Spinal cord (tissue), 10 donors: ENCODE results near the gene PPIG. TPM values are rescaled to one million over a fixed set of nuclear protein-coding genes. Genes with fewer than 3 reads are reported as not detected.

ENCODE experiments used
- DNase-seq, 6 donors: peaks; one replicate each; pipeline versions ENCODE4 v3.0.0 to v3.0.0-alpha.2; 2013 to 2015; ENCODE audit warnings: low spot score in 6 of 6, low read depth in 4 of 6
- H3K27ac ChIP-seq: one replicate; pipeline ENCODE4 v1.5.1; 2013; ENCODE audit warnings: low read depth, low read length, control low read depth
- H3K27me3 ChIP-seq: one replicate; pipeline ENCODE4 v1.6.1; 2013; ENCODE audit warnings: low read length; ENCODE audit not compliant: control insufficient read depth, insufficient read depth
- H3K36me3 ChIP-seq: one replicate; pipeline ENCODE4 v1.6.1; 2013; ENCODE audit warnings: low read length; ENCODE audit not compliant: control insufficient read depth, insufficient read depth
- H3K4me1 ChIP-seq: one replicate; pipeline ENCODE4 v1.6.1; 2013; ENCODE audit warnings: low read length; ENCODE audit not compliant: control insufficient read depth, insufficient read depth
- H3K4me3 ChIP-seq: one replicate; pipeline ENCODE4 v1.5.1; 2013; ENCODE audit warnings: low read depth, low read length, control low read depth
- H3K9me3 ChIP-seq: one replicate; pipeline ENCODE4 v1.6.1; 2013; ENCODE audit warnings: low read length; ENCODE audit not compliant: control insufficient read depth, insufficient read depth
- WGBS: methylation state at CpG from one replicate; pipeline ENCODE4 v1.1.5; 2013; ENCODE audit warnings: missing lambda C conversion rate; ENCODE audit not compliant: insufficient coverage; 5-methylcytosine and 5-hydroxymethylcytosine counted together
- polyA plus RNA-seq, 2 donors: library from polyadenylated mRNA; unstranded; fragments of 120-200 nt; gene quantifications; one replicate each; pipeline ENCODE4 v1.2.1, GENCODE V29; 2013; ENCODE audit not compliant: insufficient read length in 2 of 2
- total RNA-seq, 2 donors: library from RNA; depleted of rRNA in 1 of 2; stranded (reverse); fragments of 120-200 nt in 1 of 2; fragments of >200 nt in 1 of 2; gene quantifications; one replicate each; pipeline versions ENCODE4 v1.2.3 to v1.2.4, GENCODE V29; 2013 to 2014
- donor health status: healthy.

Gene PPIG
- total and polyA plus RNA-seq, 4 donors, result 51.3 to 69.9 (median 56.3) TPM

- DNase-seq, result no peak
- Histone ChIP-seq H3K36me3 (peaks cover 9% of the 10 kb centered on the region), H3K4me1 (no peaks in the 10 kb centered on the region), H3K27me3 (no peaks in the 10 kb centered on the region), H3K27ac (no peak overlapping the region), H3K9me3 (peaks cover 2% of the 10 kb centered on the region), H3K4me3 (no peak overlapping the region)
- no CpG with 5 or more reads among the region's 3 CpGs for WGBS
These were observed 35.8 kb downstream of the PPIG start for GRCh38 chr2:169619946-169620345.

GRCh38 chr2:169620509-169620908 is 36.4 kb downstream of the PPIG start:
- Histone ChIP-seq H3K4me3 (no peak overlapping the region), H3K27me3 (no peaks in the 10 kb centered on the region), H3K4me1 (no peaks in the 10 kb centered on the region), H3K36me3 (peaks cover 9% of the 10 kb centered on the region), H3K9me3 (peaks cover 2% of the 10 kb centered on the region), H3K27ac (no peak overlapping the region)
- no CpG with 5 or more reads among the region's 1 CpG for WGBS
- DNase-seq, result no peak

- no peaks in the 10 kb centered on the region for H3K9me3 ChIP-seq
- H3K27me3 ChIP-seq, result no peaks in the 10 kb centered on the region
- H3K4me3 ChIP-seq, result no peak overlapping the region
- 45% methylated on average over 1 of the region's 4 CpGs for WGBS
- no peak overlapping the region for H3K27ac ChIP-seq
- DNase-seq, result no peak
- peaks cover 18% of the 10 kb centered on the region for H3K36me3 ChIP-seq
- no peaks in the 10 kb centered on the region for H3K4me1 ChIP-seq
These were observed 39.1 kb downstream of the PPIG start for GRCh38 chr2:169623235-169623634.

- DNase-seq, result no peak
- H3K36me3 ChIP-seq, result peaks cover 18% of the 10 kb centered on the region
- 84% methylated on average over 2 of the region's 3 CpGs for WGBS
These were observed 41.6 kb downstream of the PPIG start for GRCh38 chr2:169625781-169626180.

GRCh38 chr2:169636440-169637097 is 52.4 kb downstream of the PPIG start:
- no peaks in the 10 kb centered on the region for H3K9me3 ChIP-seq
- no peak overlapping the region for H3K27ac ChIP-seq
- DNase-seq, result no peak
- no peaks in the 10 kb centered on the region for H3K4me1 ChIP-seq
- WGBS, result 95% methylated on average over 7 of the region's 8 CpGs
- H3K36me3 ChIP-seq, result peaks cover 22% of the 10 kb centered on the region
- H3K27me3 ChIP-seq, result no peaks in the 10 kb centered on the region
- no peak overlapping the region for H3K4me3 ChIP-seq

More at GRCh38 chr2:169625781-169626180, 41.6 kb downstream of the PPIG start:
- Histone ChIP-seq H3K4me3 (no peak overlapping the region), H3K27ac (no peak overlapping the region), H3K9me3 (no peaks in the 10 kb centered on the region), H3K27me3 (no peaks in the 10 kb centered on the region), H3K4me1 (no peaks in the 10 kb centered on the region)

GRCh38 chr2:169637620-169638019 is 53.5 kb downstream of the PPIG start:
- H3K4me1 ChIP-seq, result no peaks in the 10 kb centered on the region
- H3K9me3 ChIP-seq, result no peaks in the 10 kb centered on the region
- H3K4me3 ChIP-seq, result no peak overlapping the region
- WGBS, result no CpG with 5 or more reads among the region's 3 CpGs
- no peaks in the 10 kb centered on the region for H3K27me3 ChIP-seq
- peaks cover 19% of the 10 kb centered on the region for H3K36me3 ChIP-seq
- DNase-seq, result no peak
- H3K27ac ChIP-seq, result no peak overlapping the region

GRCh38 chr2:169640104-169640503 is 56.0 kb downstream of the PPIG start:
- no CpG with 5 or more reads among the region's 2 CpGs for WGBS
- no peaks in the 10 kb centered on the region for H3K27me3 ChIP-seq
- H3K9me3 ChIP-seq, result no peaks in the 10 kb centered on the region
- H3K27ac ChIP-seq, result no peak overlapping the region
- DNase-seq, result no peak
- no peak overlapping the region for H3K4me3 ChIP-seq
- H3K36me3 ChIP-seq, result peaks cover 7% of the 10 kb centered on the region
- H3K4me1 ChIP-seq, result no peaks in the 10 kb centered on the region

- Histone ChIP-seq H3K27me3 (no peaks in the 10 kb centered on the region), H3K4me1 (no peaks in the 10 kb centered on the region), H3K27ac (no peak overlapping the region), H3K9me3 (no peaks in the 10 kb centered on the region), H3K36me3 (peaks cover 3% of the 10 kb centered on the region), H3K4me3 (no peak overlapping the region)
- no CpG with 5 or more reads among the region's 2 CpGs for WGBS
- no peak for DNase-seq
These were observed 57.3 kb downstream of the PPIG start for GRCh38 chr2:169641464-169641863.

- Histone ChIP-seq H3K27ac (no peak overlapping the region), H3K36me3 (no peaks in the 10 kb centered on the region), H3K4me1 (no peaks in the 10 kb centered on the region), H3K4me3 (no peak overlapping the region), H3K9me3 (no peaks in the 10 kb centered on the region), H3K27me3 (no peaks in the 10 kb centered on the region)
- WGBS, result no CpG with 5 or more reads among the region's 3 CpGs
- DNase-seq, result no peak
These were observed 60.0 kb downstream of the PPIG start for GRCh38 chr2:169644173-169644572.

GRCh38 chr2:169647496-169647895 is 63.3 kb downstream of the PPIG start:
- Histone ChIP-seq H3K27ac (no peak overlapping the region), H3K9me3 (no peaks in the 10 kb centered on the region), H3K4me1 (no peaks in the 10 kb centered on the region), H3K27me3 (no peaks in the 10 kb centered on the region), H3K4me3 (no peak overlapping the region), H3K36me3 (no peaks in the 10 kb centered on the region)
- peak in 1 of 6 donors; percentile 3 for DNase-seq
- 100% methylated on average over 1 of the region's 2 CpGs for WGBS
